ENCODE data around the gene IRX6.

The IRX6 gene

GRCh38 chr16:55323637-55324271, at the start of gene IRX6:
Gene IRX6 (plus strand): TSS chr16:55324203. CDS start chr16:55325092, 889 bp downstream.
- no peak for DNase-seq (ENCODE audit: low read depth)

- DNase-seq (ENCODE audit: low read depth): no peak
Observed at GRCh38 chr16:55274391-55274790, 49.6 kb upstream of the IRX6 start.

DNA sequence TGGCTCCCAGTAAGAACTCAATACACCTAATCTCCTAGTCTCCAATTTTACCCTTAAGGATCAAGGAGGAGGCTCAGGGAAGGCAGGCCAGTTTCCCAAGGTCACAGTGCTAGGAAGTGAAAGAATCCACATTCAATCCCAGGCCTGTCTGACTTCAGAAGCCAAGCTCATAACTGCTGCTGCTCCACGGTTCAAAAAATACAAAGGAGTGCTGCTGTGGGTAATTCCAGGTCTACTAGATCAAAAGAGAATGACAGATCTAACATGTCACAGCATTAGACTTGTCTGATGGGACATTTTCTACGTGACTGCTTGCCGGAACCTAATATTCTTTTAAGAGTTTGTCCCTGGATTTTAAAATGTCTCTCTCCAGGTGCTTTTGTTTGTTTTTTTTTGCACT, 48.8 kb upstream of the IRX6 start:
- DNase-seq (ENCODE audit: low read depth): no peak

- DNase-seq (ENCODE audit: low read depth): no peak
Observed at GRCh38 chr16:55275869-55276268, 48.1 kb upstream of the IRX6 start.

- DNase-seq (ENCODE audit: low read depth): no peak
Observed at GRCh38 chr16:55277536-55277935, 46.5 kb upstream of the IRX6 start.

- no peak for DNase-seq (ENCODE audit: low read depth)
Observed at GRCh38 chr16:55279598-55279997, 44.4 kb upstream of the IRX6 start.

DNA sequence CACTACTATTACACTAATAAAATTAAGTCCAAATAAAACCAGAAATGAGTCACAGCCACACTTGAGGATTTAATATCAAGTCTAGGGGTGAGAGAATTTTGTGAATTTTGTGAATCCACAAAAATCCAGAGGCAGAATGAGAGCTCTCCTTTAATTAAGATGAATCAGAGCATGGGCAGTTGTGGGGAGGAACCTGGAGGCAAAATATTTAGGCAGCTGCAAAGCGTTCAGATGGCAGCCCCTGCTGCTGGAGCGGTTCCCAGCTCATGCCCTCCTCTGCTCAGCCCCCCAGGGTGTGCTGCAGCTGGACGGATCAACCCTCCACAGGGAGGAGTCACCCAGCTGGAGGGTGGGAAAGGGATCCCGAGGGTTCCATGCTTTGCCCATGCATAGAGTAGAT, 43.4 kb upstream of the IRX6 start:
- DNase-seq (ENCODE audit: low read depth): no peak

- no peak for DNase-seq (ENCODE audit: low read depth)
Observed at GRCh38 chr16:55282441-55282840, 41.6 kb upstream of the IRX6 start.

DNA sequence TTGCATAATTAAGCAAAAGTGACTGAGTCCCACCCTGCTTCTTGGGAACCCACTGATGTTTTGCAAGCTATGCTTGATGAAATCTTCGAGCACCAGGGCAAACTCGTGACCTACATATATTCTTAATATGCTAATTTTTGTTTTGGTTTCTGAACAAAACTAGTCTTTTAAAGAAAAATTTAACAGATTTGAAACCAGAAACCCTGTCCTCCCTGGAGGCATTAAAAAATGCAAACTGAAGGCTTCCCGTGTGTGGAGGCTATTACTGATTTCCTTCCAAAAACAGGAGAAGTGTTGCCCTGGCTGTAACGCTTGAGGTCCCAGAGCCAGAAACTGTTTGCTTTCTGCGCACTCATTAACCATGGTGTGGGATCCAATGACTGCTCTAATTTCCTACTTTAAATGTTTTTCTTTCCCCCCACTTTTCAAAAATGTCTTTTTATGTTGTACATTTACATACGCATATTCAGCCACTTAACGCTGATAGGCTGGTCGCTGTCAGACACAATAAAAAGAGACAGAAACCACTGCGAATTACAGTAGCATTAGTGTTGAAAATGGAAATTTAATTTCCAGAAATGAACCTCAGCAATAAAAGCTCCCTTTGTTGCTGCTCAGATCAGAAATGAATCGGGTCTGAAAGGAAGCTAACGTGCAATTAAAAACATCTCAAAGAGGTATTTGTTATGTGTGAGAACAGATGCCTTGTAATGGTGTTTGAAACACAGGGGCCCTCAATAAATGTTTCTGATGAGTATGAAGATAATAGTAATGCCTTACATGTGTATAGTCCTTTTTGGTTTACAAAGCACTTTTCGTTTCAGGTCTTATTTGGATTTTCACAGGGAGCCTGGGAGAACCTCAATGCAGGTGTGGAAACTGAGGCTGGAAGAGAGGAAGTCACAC, 39.9 kb upstream of the IRX6 start:
- DNase-seq (ENCODE audit: low read depth): no peak

- no peak for DNase-seq (ENCODE audit: low read depth)
Observed at GRCh38 chr16:55284718-55285099, 39.3 kb upstream of the IRX6 start.

DNA sequence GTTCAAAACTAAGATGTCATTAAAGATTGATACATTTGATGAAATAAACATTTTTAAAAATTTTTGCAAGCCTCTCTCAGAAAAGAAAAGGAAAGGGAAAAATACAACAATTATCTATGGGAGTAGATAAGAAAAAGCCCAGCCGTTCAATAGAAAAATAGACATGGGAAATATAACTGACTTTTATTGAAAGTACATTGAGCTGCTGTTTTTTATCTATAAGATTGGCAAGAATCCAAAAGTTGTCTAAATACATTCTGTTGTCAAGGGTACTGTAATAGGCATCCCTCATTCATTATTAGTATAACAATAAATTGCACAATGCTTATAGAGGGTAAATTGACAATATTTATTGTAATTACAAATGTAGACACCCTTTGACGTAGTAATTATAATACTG, 38.4 kb upstream of the IRX6 start:
- DNase-seq (ENCODE audit: low read depth): no peak

- DNase-seq (ENCODE audit: low read depth): no peak
Observed at GRCh38 chr16:55289353-55289752, 34.6 kb upstream of the IRX6 start.

DNA sequence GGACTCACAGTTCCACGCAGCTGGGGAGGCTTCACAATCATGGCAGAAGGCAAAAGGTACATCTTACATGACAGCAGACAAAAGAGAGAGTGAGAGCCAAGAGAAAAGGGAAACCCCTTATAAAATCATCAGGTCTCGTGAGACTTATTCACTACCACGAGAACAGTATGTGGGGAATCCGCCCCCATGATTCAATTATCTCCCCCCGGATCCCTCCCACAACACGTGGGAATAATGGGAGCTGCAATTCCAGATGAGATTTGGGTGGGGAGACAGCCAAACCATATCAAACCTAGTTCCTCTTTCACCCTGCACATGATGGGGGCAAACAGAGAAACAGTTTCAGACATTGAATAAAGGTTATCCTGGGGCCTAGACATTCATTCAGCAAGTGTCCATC, 32.2 kb upstream of the IRX6 start:
- DNase-seq (ENCODE audit: low read depth): no peak

DNA sequence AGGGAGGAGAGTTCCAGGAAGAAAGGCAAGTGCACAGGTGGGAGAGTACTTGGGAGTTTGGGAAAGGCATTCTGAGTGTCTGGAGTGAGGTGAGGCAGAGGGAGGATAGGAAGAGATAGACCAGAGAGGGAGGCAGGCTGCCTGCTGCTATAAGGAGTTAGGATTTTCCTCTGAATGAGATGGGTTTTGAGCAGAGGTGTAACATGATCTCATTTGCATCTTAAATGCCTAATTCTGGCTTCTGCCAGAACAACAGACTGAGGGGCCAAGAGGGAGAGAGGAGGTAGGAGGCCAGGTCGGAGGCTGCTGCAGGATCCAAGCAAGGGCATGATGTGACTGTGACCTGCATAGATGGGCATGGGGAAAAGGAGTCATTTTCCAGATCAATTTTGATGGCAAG, 31.5 kb upstream of the IRX6 start:
- DNase-seq (ENCODE audit: low read depth): no peak

DNA sequence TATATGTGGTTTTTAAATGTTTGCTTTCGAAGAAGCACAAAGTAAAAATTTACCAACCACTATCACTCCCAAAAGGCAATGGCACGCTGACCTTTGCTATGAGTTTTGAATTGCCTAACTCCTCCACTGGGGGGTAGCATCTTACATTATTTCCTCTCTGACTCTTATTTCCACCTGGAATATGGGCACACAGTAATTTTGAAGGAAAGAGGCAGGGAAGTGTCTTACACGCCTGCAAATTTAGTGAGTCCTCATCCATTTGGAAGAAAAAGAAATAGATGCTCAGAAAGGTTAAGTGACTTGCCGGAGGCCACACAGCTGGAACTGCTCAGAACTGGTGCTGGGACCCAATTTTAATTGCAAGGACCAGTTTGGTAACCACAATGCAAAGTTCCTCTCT, 29.9 kb upstream of the IRX6 start:
- DNase-seq (ENCODE audit: low read depth): no peak

DNA sequence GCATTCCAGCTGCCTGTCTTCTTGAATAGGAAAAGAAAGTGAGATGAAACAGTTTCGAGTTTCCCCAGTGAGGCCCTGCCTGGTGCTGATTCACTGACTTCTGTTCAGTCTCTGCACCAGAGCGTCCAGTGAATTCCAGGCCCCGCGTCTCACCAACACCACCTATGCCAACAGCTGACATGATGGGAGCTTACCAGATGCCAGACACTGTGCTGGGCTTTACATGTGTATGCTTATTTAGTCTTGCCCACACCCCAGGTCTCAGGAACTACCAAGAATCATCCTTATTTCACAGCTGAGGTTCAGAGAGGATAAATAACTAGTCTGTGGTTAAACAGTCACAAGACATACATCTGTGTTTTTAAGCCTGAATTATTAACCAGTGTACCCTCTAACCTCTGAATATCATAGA, 29.1 kb upstream of the IRX6 start:
- DNase-seq (ENCODE audit: low read depth): no peak

DNA sequence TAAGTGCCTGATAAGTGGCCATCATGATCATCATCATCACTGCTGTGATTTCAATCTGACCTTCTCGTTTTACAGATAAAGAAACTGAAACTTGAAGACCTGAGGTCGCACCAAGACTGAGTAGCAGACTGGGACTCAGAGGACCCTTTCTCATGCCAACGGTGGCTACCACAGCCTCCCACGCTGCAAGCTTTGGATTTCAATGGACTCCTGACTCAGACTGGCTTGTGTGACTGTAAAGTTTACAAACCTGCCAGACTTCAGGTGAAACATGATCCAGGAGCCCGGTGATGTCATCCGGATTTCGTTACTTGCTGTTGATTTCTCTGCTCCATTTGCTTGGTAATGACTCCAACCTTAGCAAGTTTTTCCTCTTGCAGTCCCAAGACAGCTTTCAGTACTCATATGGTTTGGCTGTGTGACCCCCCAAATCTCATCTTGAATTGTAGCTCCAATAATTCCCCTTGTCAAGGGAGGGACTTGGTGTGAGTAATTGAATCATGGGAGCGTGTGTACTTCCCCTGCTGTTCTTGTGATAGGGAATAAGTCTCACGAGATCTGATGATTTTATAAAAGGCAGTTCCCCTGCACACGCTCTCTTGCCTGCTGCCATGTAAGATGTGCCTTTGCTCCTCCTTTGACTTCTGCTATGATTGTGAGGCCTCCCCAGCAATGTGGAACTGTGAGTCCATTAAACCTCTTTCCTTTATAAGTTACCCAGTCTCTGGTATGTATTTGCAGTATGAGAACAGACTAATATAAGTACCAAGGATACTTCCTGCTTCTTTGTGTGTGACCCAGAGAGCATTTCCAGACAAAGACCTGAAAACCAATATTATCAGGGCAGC, 26.7 kb upstream of the IRX6 start:
- DNase-seq (ENCODE audit: low read depth): no peak

DNA sequence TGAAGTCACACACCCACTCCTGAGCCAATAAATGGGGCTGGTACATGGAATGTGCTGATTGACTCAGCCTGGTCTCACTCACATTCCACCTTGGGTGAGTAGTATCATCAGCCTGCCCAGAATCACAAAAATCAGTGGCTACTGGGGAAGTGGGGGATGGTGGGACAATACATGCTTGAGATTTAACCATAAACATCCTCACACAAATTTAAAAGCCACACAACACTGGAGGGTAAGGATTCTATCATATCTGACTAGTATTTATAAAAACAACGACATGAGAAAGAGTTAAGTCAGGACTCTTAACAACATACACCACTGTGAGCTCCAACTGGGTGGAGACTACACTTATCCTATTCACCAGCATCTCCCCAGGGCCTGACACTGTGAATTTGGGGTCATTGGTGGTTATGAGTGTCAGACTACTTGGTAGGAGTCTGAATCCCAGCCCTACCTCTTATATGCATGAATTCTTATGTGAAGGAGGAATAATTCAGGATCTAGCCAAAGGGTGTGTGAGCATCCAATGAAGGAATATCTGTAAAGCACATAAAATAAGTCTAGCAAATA, 26.0 kb upstream of the IRX6 start:
- no peak for DNase-seq (ENCODE audit: low read depth)

- DNase-seq (ENCODE audit: low read depth): no peak
Observed at GRCh38 chr16:55301385-55302008, 22.5 kb upstream of the IRX6 start.

GRCh38 chr16:55302635-55303034, 21.4 kb upstream of the IRX6 start:
- no peak for DNase-seq (ENCODE audit: low read depth)

- no peak for DNase-seq (ENCODE audit: low read depth)
Observed at GRCh38 chr16:55308973-55309372, 15.0 kb upstream of the IRX6 start.

GRCh38 chr16:55322327-55322726, 1.7 kb upstream of the IRX6 start:
- DNase-seq (ENCODE audit: low read depth): no peak
